ENCODE results near the gene LHFPL3.

DNA sequence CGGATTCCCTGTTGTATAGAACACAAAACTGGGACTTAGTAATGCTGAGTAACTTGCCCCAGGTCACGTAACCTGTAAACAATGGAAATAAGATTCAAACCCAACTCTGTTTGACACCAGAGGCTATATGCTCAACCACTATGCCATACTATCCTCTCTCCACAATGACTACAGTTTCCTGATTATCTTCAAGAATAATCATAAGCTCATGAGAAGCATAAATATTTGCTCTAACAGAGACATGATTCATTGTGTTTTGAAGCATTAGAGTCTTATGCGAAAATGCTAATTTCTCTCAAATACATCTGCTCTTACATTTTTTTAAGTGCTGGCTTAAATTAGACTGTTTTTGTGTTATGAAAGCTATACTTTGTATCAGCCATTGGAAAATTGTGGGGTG is 241.3 kb downstream of the LHFPL3 start:
- no peak for TF ChIP-seq CTCF (conservative IDR thresholded peaks at IDR 0.05)
- TF ChIP-seq EZH2 (IDR thresholded peaks at IDR 0.05; ENCODE audit: low read depth): no peak
